Mesodermal cell (in vitro differentiated cells): ENCODE measurements around the gene CAMSAP2.

Experiments used
- H3K27ac ChIP-seq: 2 replicates; pipeline ENCODE4 v1.7.0; 2013; ENCODE audit warnings: mild to moderate bottlenecking, low read depth, low read length, moderate library complexity; ENCODE audit not compliant: severe bottlenecking
- H3K36me3 ChIP-seq: 2 replicates; pipeline ENCODE4 v1.7.1; 2013; ENCODE audit warnings: mild to moderate bottlenecking, low read length, moderate library complexity; ENCODE audit not compliant: control insufficient read depth, insufficient read depth
- H3K4me1 ChIP-seq: one replicate; pipeline ENCODE4 v1.7.1; 2013; ENCODE audit warnings: mild to moderate bottlenecking, low read length; ENCODE audit not compliant: insufficient read depth, control insufficient read depth, poor library complexity, severe bottlenecking
- H3K4me3 ChIP-seq: 2 replicates; pipeline ENCODE4 v1.7.0; 2013; ENCODE audit warnings: low read length, control low read depth, mild to moderate bottlenecking; ENCODE audit not compliant: insufficient read depth, poor library complexity, severe bottlenecking; ENCODE audit errors: extremely low read depth
- H3K9me3 ChIP-seq: 2 replicates; pipeline ENCODE4 v1.7.1; 2013; ENCODE audit warnings: mild to moderate bottlenecking, low read length, moderate library complexity; ENCODE audit not compliant: control insufficient read depth
- WGBS, 2 experiments: methylation state at CpG; one replicate each; pipeline ENCODE4 v1.1.5; 2013; ENCODE audit warnings: missing lambda C conversion rate in 2 of 2; ENCODE audit not compliant: insufficient coverage in 2 of 2; 5-methylcytosine and 5-hydroxymethylcytosine counted together

The CAMSAP2 gene

DNA sequence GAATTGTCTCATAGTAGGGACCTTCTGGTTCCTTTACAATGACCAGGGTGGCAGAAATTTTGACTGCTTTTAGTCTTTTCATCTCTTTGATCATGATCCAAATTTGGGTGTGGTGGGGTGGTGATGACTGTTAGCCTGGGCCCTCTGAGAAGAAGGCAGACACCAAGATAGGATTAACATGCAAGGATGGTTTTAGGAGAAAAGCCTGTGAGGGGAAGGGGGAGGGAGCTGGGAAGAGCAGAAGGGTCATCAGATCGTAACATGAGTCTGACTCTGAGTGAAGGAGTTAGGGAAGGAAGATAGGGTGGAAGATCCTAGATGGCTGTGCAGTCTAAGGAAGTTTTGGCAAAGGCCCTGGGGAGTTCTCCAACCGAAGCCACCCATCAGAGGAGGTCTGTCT lies 28.5 kb upstream of the CAMSAP2 start:
- Histone ChIP-seq H3K9me3 (no peaks in the 10 kb centered on the region), H3K36me3 (no peaks in the 10 kb centered on the region), H3K27ac (no peak overlapping the region), H3K4me1 (peaks cover 13% of the 10 kb centered on the region), H3K4me3 (no peak overlapping the region)
- WGBS, 2 experiments = 78 to 80% methylated on average over 2 of the region's 2 CpGs

DNA sequence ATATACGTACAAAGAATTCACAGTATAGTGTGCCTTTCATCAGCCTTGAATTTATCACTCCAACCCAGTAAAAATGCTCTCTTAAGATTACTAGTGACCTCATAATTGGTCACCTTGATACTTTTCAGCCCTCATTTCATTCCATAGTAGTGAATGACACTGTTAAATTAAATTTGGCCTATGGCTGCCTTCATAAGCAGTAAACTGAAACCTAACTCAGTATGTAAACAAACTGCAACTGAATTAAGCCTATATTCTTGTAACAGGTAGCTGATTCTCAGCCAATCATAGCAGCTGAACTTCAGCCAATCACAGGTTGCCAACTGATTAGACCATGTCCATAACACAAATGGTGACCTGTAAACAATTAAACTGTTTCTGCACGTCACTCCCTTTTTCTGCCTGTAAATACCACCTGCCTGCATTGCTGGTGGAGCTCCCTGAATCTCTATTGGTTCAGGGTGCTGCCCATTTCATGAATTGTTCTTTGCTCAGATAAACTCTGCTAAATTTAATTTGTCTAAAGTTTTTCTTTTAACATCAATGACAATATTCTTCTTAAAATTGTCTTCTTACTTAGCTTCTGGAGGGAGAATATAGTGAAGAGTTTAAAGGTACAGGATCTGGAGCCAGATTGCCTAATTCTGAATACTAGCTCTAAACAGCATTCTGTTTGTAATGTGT lies 24.0 kb upstream of the CAMSAP2 start:
- Histone ChIP-seq H3K9me3 (no peaks in the 10 kb centered on the region), H3K36me3 (no peaks in the 10 kb centered on the region), H3K27ac (no peak overlapping the region), H3K4me3 (no peak overlapping the region), H3K4me1 (peaks cover 6% of the 10 kb centered on the region)
- 75 to 100% methylated on average over 1 to 2 of the region's 2 CpGs for WGBS, 2 experiments

DNA sequence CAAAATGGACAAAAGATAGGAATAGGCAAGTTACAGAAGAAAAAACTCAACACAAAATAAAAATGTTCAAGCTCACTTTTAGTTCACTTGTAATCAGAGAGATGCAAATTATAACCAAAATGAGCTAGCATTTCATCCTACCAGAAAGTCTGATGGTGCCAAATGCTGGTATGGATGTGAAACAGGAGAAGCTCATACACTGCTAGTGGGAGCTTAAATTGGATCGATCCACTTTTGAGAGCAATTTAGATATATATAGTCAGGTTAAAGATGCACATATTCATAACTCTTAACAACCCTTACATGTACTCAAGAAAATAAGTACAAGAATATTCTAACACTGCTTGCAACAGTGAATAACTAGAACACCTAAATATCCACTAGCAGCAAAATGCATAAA lies 18.5 kb upstream of the CAMSAP2 start:
- H3K27ac ChIP-seq = no peak overlapping the region

DNA sequence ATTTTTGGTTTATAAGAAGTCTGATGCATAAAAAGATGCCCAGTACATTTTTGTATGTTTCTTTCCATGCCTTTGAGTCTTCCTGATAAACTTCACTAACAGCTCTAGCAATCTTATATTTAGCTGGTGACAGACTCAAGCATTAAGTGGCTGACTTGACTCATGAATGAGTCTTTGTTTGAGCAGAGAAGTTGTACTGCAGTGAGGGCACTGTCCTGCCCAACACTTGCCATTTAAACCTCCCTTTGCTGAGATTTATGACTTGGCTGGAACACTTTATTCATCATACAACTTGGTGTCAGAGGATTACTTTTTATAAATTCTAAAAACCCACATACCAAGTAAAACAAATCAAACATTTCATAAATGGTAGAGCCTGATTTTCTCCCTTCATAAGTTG lies 14.6 kb upstream of the CAMSAP2 start:
- Histone ChIP-seq H3K9me3 (no peaks in the 10 kb centered on the region), H3K4me3 (no peak overlapping the region), H3K36me3 (no peaks in the 10 kb centered on the region), H3K4me1 (no peaks in the 10 kb centered on the region), H3K27ac (no peak overlapping the region)

More for the DNA sequence above, 18.5 kb upstream of the CAMSAP2 start:
- Histone ChIP-seq H3K4me3 (no peak overlapping the region), H3K36me3 (no peaks in the 10 kb centered on the region), H3K4me1 (no peaks in the 10 kb centered on the region), H3K9me3 (no peaks in the 10 kb centered on the region)
- WGBS, 2 experiments = no CpG with 5 or more reads among the region's 1 CpG

DNA sequence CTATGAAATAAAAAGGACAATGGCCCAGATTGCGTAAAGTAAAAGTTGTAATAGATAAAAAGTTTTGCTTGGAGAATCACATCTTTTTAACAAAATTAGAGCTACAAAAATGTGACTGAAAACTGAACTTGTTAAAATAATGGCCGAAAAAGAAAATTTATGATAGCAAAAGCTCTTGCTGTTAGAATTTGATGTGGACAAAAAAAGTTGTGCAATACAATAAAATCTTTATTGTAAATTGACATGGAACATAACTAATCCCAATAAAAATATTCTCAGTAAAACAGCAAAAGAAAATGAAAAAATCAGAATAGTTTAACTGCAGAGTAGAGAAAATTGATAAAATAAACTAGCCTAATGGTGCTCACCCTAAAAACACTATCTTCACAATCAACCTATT lies 11.4 kb upstream of the CAMSAP2 start:
- no peak overlapping the region for H3K27ac ChIP-seq
- H3K9me3 ChIP-seq = no peaks in the 10 kb centered on the region
- no CpG with 5 or more reads among the region's 2 CpGs for WGBS, 2 experiments

DNA sequence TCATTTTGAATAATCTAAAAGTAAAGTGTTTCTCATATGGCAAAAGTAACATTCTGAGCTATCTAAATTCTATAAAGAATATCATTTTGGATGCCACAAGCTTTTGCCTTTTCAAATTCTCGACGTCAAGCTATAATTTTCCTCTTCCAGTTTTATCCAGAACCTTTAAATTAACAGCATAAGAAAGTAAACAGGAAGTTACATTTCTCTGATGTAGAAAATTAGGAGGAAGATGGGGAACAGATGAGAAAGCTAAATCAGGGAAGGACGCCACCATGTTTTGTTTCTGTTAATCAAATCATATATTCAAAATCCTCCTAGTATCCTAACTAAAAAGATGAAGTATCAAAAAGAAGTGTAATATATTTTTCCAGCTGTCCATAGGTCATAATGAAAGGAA lies 8.8 kb upstream of the CAMSAP2 start:
- H3K4me3 ChIP-seq = no peak overlapping the region
- WGBS, 2 experiments = no CpG with 5 or more reads among the region's 3 CpGs

More for the DNA sequence above, 11.4 kb upstream of the CAMSAP2 start:
- H3K36me3 ChIP-seq = no peaks in the 10 kb centered on the region
- no peak overlapping the region for H3K4me3 ChIP-seq
- H3K4me1 ChIP-seq = no peaks in the 10 kb centered on the region

DNA sequence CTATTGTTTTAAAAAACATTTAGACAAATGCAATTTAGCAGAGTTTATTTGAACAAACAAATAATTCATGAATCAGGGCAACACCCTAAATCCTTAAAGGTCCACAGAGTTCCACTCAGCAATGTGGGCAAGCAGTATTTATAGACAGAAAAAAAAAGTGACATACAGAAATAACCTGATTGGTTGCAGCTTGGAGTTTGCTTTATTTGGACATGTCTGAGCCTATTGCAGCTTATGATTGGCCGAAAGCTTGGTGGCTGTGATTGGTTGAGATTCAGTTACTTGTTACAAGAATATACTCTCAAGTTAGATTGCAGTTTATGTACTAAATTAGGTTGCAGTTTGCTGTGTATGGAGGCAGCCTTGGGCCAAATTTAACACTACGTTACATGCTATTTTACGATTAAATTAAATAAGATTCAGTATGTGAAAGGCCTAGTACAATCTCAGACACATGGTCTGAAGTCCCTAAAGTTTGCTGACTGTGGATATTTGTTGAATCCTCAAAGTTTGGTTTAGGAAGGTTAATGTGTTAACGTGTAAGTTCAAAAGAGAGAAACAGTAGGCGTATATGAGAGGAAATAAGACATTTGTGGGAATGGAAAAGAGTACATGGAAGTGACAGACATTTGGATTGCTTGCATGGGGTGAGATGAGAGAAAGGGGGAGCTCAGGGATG lies 6.9 kb upstream of the CAMSAP2 start:
- Histone ChIP-seq H3K4me3 (no peak overlapping the region), H3K9me3 (no peaks in the 10 kb centered on the region), H3K27ac (no peak overlapping the region), H3K4me1 (no peaks in the 10 kb centered on the region), H3K36me3 (no peaks in the 10 kb centered on the region)
- WGBS, 2 experiments = 92 to 100% methylated on average over 3 to 4 of the region's 5 CpGs

More for the DNA sequence above, 8.8 kb upstream of the CAMSAP2 start:
- H3K36me3 ChIP-seq = no peaks in the 10 kb centered on the region
- H3K9me3 ChIP-seq = no peaks in the 10 kb centered on the region
- no peaks in the 10 kb centered on the region for H3K4me1 ChIP-seq
- H3K27ac ChIP-seq = no peak overlapping the region

DNA sequence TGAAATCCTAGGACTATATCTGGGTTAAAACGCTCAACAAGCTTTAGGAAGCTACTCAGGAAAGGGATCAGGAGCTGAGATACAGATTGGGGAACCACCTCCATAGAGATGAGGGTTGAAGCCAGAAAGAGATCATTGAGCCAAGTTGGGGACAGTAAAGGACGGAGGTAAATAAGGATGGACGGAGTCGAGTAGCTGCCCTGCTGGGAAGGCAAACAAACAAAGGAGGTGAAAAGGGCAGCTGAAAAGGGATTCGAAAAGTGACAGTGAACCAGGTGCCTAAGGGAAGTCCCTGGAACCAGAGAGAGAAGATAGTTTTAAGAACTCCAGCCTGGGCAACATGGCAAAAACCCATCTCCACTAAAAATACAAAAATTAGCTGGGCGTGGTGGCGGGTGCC lies 6.3 kb upstream of the CAMSAP2 start:
- Histone ChIP-seq H3K4me3 (no peak overlapping the region), H3K36me3 (no peaks in the 10 kb centered on the region), H3K4me1 (no peaks in the 10 kb centered on the region), H3K9me3 (no peaks in the 10 kb centered on the region), H3K27ac (no peak overlapping the region)
- WGBS, 2 experiments = 64 to 76% methylated on average over 5 to 6 of the region's 7 CpGs

DNA sequence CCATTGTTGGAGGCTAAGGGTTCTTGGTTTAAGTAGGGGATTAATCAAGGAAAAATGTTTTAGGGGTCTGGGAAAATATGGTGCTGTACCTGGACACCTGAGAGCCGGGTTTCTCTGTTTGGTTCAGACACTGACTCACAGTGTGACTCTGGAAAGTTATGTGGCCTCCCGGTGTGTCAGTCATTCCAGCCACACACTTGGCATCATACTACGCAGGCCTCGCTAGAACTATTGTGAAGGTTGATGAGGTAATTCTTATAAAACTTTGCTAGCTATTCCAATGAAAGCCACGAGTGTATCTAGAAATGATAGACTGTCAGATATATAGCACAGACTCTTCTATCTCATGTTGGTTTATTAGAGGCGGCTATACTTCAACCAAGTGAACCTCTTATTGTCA lies 4.8 kb upstream of the CAMSAP2 start:
- 86 to 89% methylated on average over 2 to 3 of the region's 6 CpGs for WGBS, 2 experiments
- Histone ChIP-seq H3K4me3 (no peak overlapping the region), H3K27ac (no peak overlapping the region), H3K9me3 (no peaks in the 10 kb centered on the region), H3K36me3 (no peaks in the 10 kb centered on the region), H3K4me1 (peaks cover 4% of the 10 kb centered on the region)

DNA sequence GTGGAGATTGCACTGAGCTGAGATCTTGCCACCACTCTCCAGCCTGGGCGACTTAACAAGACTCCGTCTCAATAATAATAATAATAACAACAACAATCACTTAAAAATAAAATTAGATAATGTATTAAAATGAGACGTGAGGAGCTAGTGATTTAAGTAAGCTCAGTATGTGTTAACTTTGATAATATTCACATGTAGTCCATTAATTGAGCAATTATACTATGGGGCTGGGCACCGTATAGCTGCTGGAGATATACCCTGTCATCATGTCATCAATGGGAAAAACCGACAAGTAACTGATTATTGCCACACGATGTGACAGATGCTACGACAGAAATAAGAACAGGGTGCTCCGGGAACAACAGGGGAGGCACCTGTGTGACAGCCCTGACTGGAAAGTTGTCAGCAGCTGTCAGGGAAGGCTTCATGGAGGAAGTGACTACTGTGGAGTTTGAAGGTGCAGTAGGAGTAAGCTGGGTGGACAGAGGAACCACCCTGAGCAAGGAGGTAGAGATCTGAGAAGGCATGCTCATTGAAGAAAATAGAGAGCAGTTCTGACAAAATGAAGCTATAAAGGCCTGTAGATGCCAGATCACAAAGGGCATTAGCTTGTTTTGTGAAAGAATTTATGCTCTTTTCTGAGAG lies 924 bp upstream of the CAMSAP2 start:
- peak overlapping the region; percentile 25 for H3K4me3 ChIP-seq
- H3K27ac ChIP-seq = peak overlapping the region; percentile 77
- no peaks in the 10 kb centered on the region for H3K9me3 ChIP-seq
- WGBS, 2 experiments = 89 to 95% methylated on average over 4 to 5 of the region's 8 CpGs
- peaks cover 11% of the 10 kb centered on the region for H3K4me1 ChIP-seq
- peaks cover 8% of the 10 kb centered on the region for H3K36me3 ChIP-seq
